Measurements from ENCODE around the gene NOL4L.

DNA sequence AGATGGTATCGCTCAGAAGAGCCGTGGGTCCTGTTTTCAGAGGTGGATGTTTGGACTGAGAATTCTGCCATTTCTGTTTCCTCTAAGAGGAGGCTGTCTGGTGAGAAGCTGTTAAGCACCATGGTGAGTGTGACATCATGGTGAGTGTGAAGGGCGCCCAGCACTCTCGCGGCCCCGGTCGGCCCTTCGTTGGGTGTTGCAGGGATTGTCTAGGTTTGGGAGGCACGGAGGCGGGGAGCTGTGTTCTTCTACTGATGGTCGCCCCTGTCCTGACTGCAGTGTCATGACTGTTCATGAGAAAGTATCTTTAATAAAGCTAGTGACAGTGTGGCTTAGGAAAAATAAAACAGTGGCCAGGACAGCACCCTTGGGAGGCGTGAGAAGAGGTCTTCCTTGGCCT lies 70.4 kb downstream of the NOL4L start:
- TF ChIP-seq CTCF (IDR thresholded peaks at IDR 0.05) (no peak), POLR2AphosphoS5 (IDR thresholded peaks at IDR 0.05) (no peak), POLR2A (IDR thresholded peaks at IDR 0.05; ENCODE audit: low read depth) (no peak), EP300 (IDR thresholded peaks at IDR 0.05) (no peak)
